DND-41 (cell line): ENCODE measurements around the gene WRAP73.

Source experiments
- ATAC-seq: fragments of 200-7000 bp; cut with Tn5 transposase; 3 replicates; pipeline ENCODE4 v1.9.1; 2021; ENCODE audit warnings: low read depth; ENCODE audit not compliant: insufficient read depth
- DNase-seq: peaks from one replicate; pipeline ENCODE4 v3.0.0-alpha.2; 2020
- H2AFZ ChIP-seq: 2 replicates; pipeline ENCODE4 v1.6.0; 2012; ENCODE audit warnings: low read depth, low read length
- H3K27ac ChIP-seq: 2 replicates; pipeline ENCODE4 v1.5.1; 2012; ENCODE audit warnings: low read length, inconsistent platforms
- H3K27me3 ChIP-seq: fragments of 200-600 bp; sonication (generic); 2 replicates; pipeline ENCODE4 v1.6.0; 2012; ENCODE audit warnings: low read length, mild to moderate bottlenecking, inconsistent platforms; ENCODE audit not compliant: insufficient read depth, poor library complexity
- H3K36me3 ChIP-seq: 2 replicates; pipeline ENCODE4 v1.5.1; 2012; ENCODE audit warnings: low read length, inconsistent platforms; ENCODE audit not compliant: insufficient read depth
- H3K4me1 ChIP-seq: 2 replicates; pipeline ENCODE4 v1.5.1; 2012; ENCODE audit warnings: mild to moderate bottlenecking, low read length; ENCODE audit not compliant: insufficient read depth
- H3K4me2 ChIP-seq: 2 replicates; pipeline ENCODE4 v1.6.0; 2012; ENCODE audit warnings: mild to moderate bottlenecking, moderate library complexity, low read length, inconsistent platforms; ENCODE audit not compliant: insufficient read depth
- H3K4me3 ChIP-seq, 2 experiments: fragments of 200-600 bp in 1 of 2; shearing (Covaris generic) in 1 of 2; 2 replicates each; pipeline ENCODE4 v1.5.1; 2012 to 2016; ENCODE audit warnings: inconsistent platforms in 2 of 2, low read length in 2 of 2, mild to moderate bottlenecking in 2 of 2, low read depth in 1 of 2, moderate library complexity in 1 of 2
- H3K79me2 ChIP-seq: 2 replicates; pipeline ENCODE4 v1.6.0; 2012; ENCODE audit warnings: low read length, inconsistent platforms; ENCODE audit not compliant: insufficient read depth
- H3K9ac ChIP-seq: 2 replicates; pipeline ENCODE4 v1.6.0; 2012; ENCODE audit warnings: low read depth, mild to moderate bottlenecking, inconsistent platforms, low read length, moderate library complexity
- H3K9me3 ChIP-seq: 2 replicates; pipeline ENCODE4 v1.5.1; 2012; ENCODE audit warnings: low read length, moderate library complexity, mild to moderate bottlenecking, inconsistent platforms; ENCODE audit not compliant: insufficient read depth, severe bottlenecking
- H4K20me1 ChIP-seq: 2 replicates; pipeline ENCODE4 v1.6.0; 2012; ENCODE audit warnings: low read length; ENCODE audit not compliant: insufficient read depth
- CTCF ChIP-seq: IDR thresholded peaks from 2 replicates; pipeline ENCODE4 v1.5.1; 2012; ENCODE audit warnings: borderline replicate concordance, low read length, moderate library complexity, mild to moderate bottlenecking; ENCODE audit not compliant: poor library complexity, severe bottlenecking; ENCODE audit errors: extremely low read depth
- EZH2 ChIP-seq: IDR thresholded peaks from 3 replicates; pipeline ENCODE4 v1.6.1; 2012; ENCODE audit warnings: borderline replicate concordance, low read depth, mild to moderate bottlenecking, moderate library complexity, low read length, inconsistent platforms; ENCODE audit not compliant: severe bottlenecking

Gene WRAP73

GRCh38 chr1:3670823-3671265 lies 20.9 kb upstream of the WRAP73 start:
- H4K20me1 ChIP-seq, result peaks cover 89% of the 10 kb centered on the region
- no peaks in the 10 kb centered on the region for H3K4me1 ChIP-seq

GRCh38 chr1:3669971-3670431 lies 20.1 kb upstream of the WRAP73 start:
- DNase-seq (no peak), ATAC-seq (no peak)
- no peak overlapping the region for H3K27ac ChIP-seq
- no peaks in the 10 kb centered on the region for H3K36me3 ChIP-seq
- no peak for TF ChIP-seq EZH2
- TF ChIP-seq CTCF, result no peak
- peaks cover 81% of the 10 kb centered on the region for H4K20me1 ChIP-seq
- no peak overlapping the region for H3K9ac ChIP-seq
- no peaks in the 10 kb centered on the region for H3K9me3 ChIP-seq
- peaks cover 71% of the 10 kb centered on the region for H3K79me2 ChIP-seq
- no peak overlapping the region for H3K4me2 ChIP-seq
- no peaks in the 10 kb centered on the region for H3K4me1 ChIP-seq
- H3K4me3 ChIP-seq, result no peak overlapping the region
- no peak overlapping the region for H2AFZ ChIP-seq
- no peaks in the 10 kb centered on the region for H3K27me3 ChIP-seq

More at GRCh38 chr1:3670823-3671265, 20.9 kb upstream of the WRAP73 start:
- Histone ChIP-seq H3K4me3 (no peak overlapping the region), H3K36me3 (no peaks in the 10 kb centered on the region), H3K4me2 (no peak overlapping the region), H3K79me2 (peaks cover 73% of the 10 kb centered on the region), H3K9me3 (no peaks in the 10 kb centered on the region), H2AFZ (no peak overlapping the region), H3K27me3 (no peaks in the 10 kb centered on the region), H3K9ac (no peak overlapping the region), H3K27ac (no peak overlapping the region)
- ATAC-seq, result no peak
- no peak for TF ChIP-seq EZH2
- no peak for TF ChIP-seq CTCF
- no peak for DNase-seq

GRCh38 chr1:3669421-3669821 lies 19.5 kb upstream of the WRAP73 start:
- TF ChIP-seq EZH2 (no peak), CTCF (no peak)
- H4K20me1 ChIP-seq, result peaks cover 83% of the 10 kb centered on the region
- no peak overlapping the region for H3K27ac ChIP-seq
- no peaks in the 10 kb centered on the region for H3K4me1 ChIP-seq
- no peaks in the 10 kb centered on the region for H3K9me3 ChIP-seq
- H3K4me2 ChIP-seq, result no peak overlapping the region
- no peaks in the 10 kb centered on the region for H3K27me3 ChIP-seq
- no peaks in the 10 kb centered on the region for H3K36me3 ChIP-seq
- no peak overlapping the region for H2AFZ ChIP-seq
- ATAC-seq, result no peak
- H3K79me2 ChIP-seq, result peaks cover 75% of the 10 kb centered on the region
- no peak overlapping the region for H3K4me3 ChIP-seq
- no peak overlapping the region for H3K9ac ChIP-seq
- DNase-seq, result no peak
